Fibroblast of lung (primary cell): ENCODE data around the gene ZSWIM2. TPM values are rescaled to one million over a fixed set of nuclear protein-coding genes. Genes with fewer than 3 reads are reported as not detected.
A peak's percentile ranks its signal among the peaks of the same experiment; 100 is the strongest.
"Not testable (repeated sequence)": the region's sequence is repeated elsewhere in the genome, so short reads cannot be mapped to it uniquely, and the experiment has no call there.

Experiments used
- DNase-seq, 2 donors: peaks; one replicate each; pipeline versions ENCODE4 v3.0.0 to v3.0.0-alpha.2; 2010; ENCODE audit warnings: low read depth in 2 of 2
- H2AFZ ChIP-seq: 2 replicates; pipeline ENCODE4 v1.5.1; 2012; ENCODE audit warnings: low read length, control low read depth, inconsistent platforms
- H3K27ac ChIP-seq: 2 replicates; pipeline ENCODE4 v1.5.1; 2011; ENCODE audit warnings: low read length, control low read depth; ENCODE audit not compliant: insufficient read depth
- H3K27me3 ChIP-seq: 2 replicates; pipeline ENCODE4 v1.5.1; 2011; ENCODE audit warnings: mild to moderate bottlenecking, low read length; ENCODE audit not compliant: control insufficient read depth, insufficient read depth
- H3K36me3 ChIP-seq: 2 replicates; pipeline ENCODE4 v1.5.1; 2011; ENCODE audit warnings: low read length; ENCODE audit not compliant: control insufficient read depth, insufficient read depth
- H3K4me1 ChIP-seq: 2 replicates; pipeline ENCODE4 v1.5.1; 2011; ENCODE audit warnings: low read length; ENCODE audit not compliant: control insufficient read depth, insufficient read depth; ENCODE audit errors: extremely low read depth
- H3K4me2 ChIP-seq: 2 replicates; pipeline ENCODE4 v1.5.1; 2011; ENCODE audit warnings: low read length, control low read depth; ENCODE audit not compliant: insufficient read depth; ENCODE audit errors: extremely low read depth
- H3K4me3 ChIP-seq, 4 experiments: fragments of 200-600 bp in 1 of 4; sonication (generic) in 1 of 4; replicated peaks in 1 of 4; 2 replicates each; pipeline ENCODE4 v1.5.1; 2011 to 2016; ENCODE audit warnings: low read length in 4 of 4, low read depth in 3 of 4, mild to moderate bottlenecking in 3 of 4, control low read depth in 2 of 4, inconsistent platforms in 1 of 4, mixed read lengths in 1 of 4; ENCODE audit not compliant: insufficient read depth in 1 of 4; ENCODE audit errors: control extremely low read depth in 1 of 4
- H3K79me2 ChIP-seq: 2 replicates; pipeline ENCODE4 v1.5.1; 2012; ENCODE audit warnings: mild to moderate bottlenecking, low read length, inconsistent platforms; ENCODE audit not compliant: control insufficient read depth, insufficient read depth
- H3K9ac ChIP-seq: 2 replicates; pipeline ENCODE4 v1.5.1; 2011; ENCODE audit warnings: mild to moderate bottlenecking, low read length, control low read depth; ENCODE audit not compliant: insufficient read depth
- H3K9me3 ChIP-seq: 2 replicates; pipeline ENCODE4 v1.5.1; 2012; ENCODE audit warnings: low read depth, low read length; ENCODE audit not compliant: control insufficient read depth, insufficient read depth
- H4K20me1 ChIP-seq: 2 replicates; pipeline ENCODE4 v1.5.1; 2011; ENCODE audit warnings: low read length; ENCODE audit not compliant: control insufficient read depth, insufficient read depth; ENCODE audit errors: extremely low read depth
- CTCF ChIP-seq, 2 donors: IDR thresholded peaks in 1 of 2; conservative IDR thresholded peaks in 1 of 2; 1 replicate in 1 of 2; 2 replicates in 1 of 2; pipeline ENCODE4 v1.5.1; 2011 to 2012; ENCODE audit warnings: low read length in 2 of 2, control low read depth in 1 of 2, inconsistent platforms in 1 of 2, low read depth in 1 of 2, mild to moderate bottlenecking in 1 of 2
- EZH2 ChIP-seq: IDR thresholded peaks from 2 replicates; pipeline ENCODE4 v1.5.1; 2012; ENCODE audit warnings: low read length, control low read depth, mild to moderate bottlenecking; ENCODE audit errors: missing control alignments
- polyA minus RNA-seq: library from RNA; depleted of rRNA, polyadenylated mRNA; stranded (reverse); fragments of >200 nt; gene quantifications from 2 replicates; pipeline ENCODE4 v1.2.3, GENCODE V29; 2011; ENCODE audit warnings: low replicate concordance
- polyA plus RNA-seq, 2 donors: library from polyadenylated mRNA; depleted of rRNA in 1 of 2; stranded (reverse) in 1 of 2; unstranded in 1 of 2; fragments of >200 nt; gene quantifications; 2 replicates each; pipeline ENCODE4 v1.2.1, GENCODE V29; 2011 to 2012; ENCODE audit warnings: missing spikeins in 1 of 2
- total RNA-seq: library from RNA; depleted of rRNA; stranded (reverse); fragments of >200 nt; gene quantifications from 2 replicates; pipeline ENCODE4 v1.2.1, GENCODE V29; 2014

ZSWIM2 gene
- total RNA-seq (under 0.01 TPM in 1 of 2 replicates, not detected in the other), polyA plus RNA-seq (0.08 and 0.15 TPM in 2 replicates), polyA minus RNA-seq (not detected in 2 replicates)
- polyA plus RNA-seq (2012): not detected in 2 replicates

- Histone ChIP-seq H3K27ac (peak within 1 kb of the TSS; percentile 76), H3K4me1 (no peaks in the 10 kb centered on the region), H3K79me2 (no peaks in the 10 kb centered on the region), H3K9me3 (no peaks in the 10 kb centered on the region), H3K27me3 (no peaks in the 10 kb centered on the region), H3K4me2 (peak within 1 kb of the TSS; percentile 79), H3K4me3 (peak within 1 kb of the TSS; percentile 37 to 67 (median 54)), H2AFZ (peak within 1 kb of the TSS; percentile 91), H3K36me3 (no peaks in the 10 kb centered on the region), H4K20me1 (no peaks in the 10 kb centered on the region), H3K9ac (peak within 1 kb of the TSS; percentile 63)
- TF ChIP-seq CTCF (conservative IDR thresholded peaks at IDR 0.05 in 1 of 2, IDR thresholded peaks at IDR 0.05 in 1 of 2; ENCODE audit: low read depth in 1 of 2, low read length in 2 of 2): no peak
- no peak for TF ChIP-seq EZH2
- peak; percentile 86 to 89 for DNase-seq
Observed at GRCh38 chr2:186848873-186849578, at the start of gene ZSWIM2. Gene ZSWIM2, minus strand, starts transcription at chr2:186849170. Its CDS starts 40 bp downstream, at chr2:186849130.

GRCh38 chr2:186896220-186896619 lies 47.2 kb upstream of the ZSWIM2 start:
- not testable (repeated sequence) for H3K27ac ChIP-seq, H3K36me3 ChIP-seq, H3K27me3 ChIP-seq, H3K4me2 ChIP-seq, H4K20me1 ChIP-seq, H2AFZ ChIP-seq, DNase-seq, H3K4me1 ChIP-seq, H3K4me3 ChIP-seq, H3K79me2 ChIP-seq, H3K9me3 ChIP-seq, H3K9ac ChIP-seq

- TF ChIP-seq EZH2 (no peak), CTCF (conservative IDR thresholded peaks at IDR 0.05 in 1 of 2, IDR thresholded peaks at IDR 0.05 in 1 of 2; ENCODE audit: low read depth in 1 of 2, low read length in 2 of 2) (no peak)
Observed at GRCh38 chr2:186895451-186895850, 46.5 kb upstream of the ZSWIM2 start.

More at GRCh38 chr2:186895451-186895850, 46.5 kb upstream of the ZSWIM2 start:
- Histone ChIP-seq H3K4me1 (peaks cover 3% of the 10 kb centered on the region), H2AFZ (no peak overlapping the region), H3K4me3 (no peak overlapping the region), H3K36me3 (no peaks in the 10 kb centered on the region), H3K9me3 (no peaks in the 10 kb centered on the region), H3K27me3 (no peaks in the 10 kb centered on the region), H3K9ac (no peak overlapping the region), H4K20me1 (no peaks in the 10 kb centered on the region), H3K27ac (no peak overlapping the region), H3K79me2 (no peaks in the 10 kb centered on the region), H3K4me2 (no peak overlapping the region)
- DNase-seq: no peak
